ENCODE results near the gene C17orf107.
A peak's percentile ranks its signal among the peaks of the same experiment; 100 is the strongest.

The C17orf107 gene

DNA sequence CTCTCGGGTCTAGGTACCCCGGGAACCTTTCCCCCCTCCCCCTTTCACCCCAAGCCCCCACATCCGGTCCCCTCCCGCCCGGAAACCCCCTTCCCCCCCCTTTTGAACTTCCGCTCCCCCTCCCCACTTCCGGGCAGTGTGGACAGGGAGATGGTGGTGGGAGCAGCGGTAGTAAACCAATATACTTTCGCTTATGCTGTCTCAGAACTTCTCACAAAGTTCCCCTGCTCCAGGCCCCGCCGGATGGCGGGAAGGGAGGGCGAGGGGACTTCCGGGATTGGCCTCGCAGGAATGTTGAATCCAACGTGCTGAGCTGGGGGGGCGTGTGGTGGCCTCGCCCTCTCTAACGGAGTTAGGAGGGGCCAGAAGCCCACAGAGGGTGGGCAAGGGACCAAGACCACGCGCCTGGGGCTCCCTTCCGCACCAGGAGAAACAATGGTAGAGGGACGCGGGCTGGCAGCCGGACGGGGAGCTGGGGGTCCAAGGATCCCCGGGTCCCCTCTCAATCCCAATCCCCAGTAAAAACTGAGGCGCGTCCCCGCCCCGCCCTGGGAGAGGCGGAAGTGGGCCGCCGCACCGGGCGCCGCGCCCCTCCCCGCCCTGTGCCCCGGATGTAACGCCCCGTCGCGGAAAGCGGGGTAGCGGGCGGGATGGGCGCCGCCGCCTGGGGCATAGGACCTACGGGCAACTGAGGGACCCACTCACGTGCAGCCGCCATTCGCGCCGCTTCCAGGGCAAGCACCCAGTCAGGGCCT, 48.3 kb downstream of the C17orf107 start:
- peak overlapping the region; percentile 93 for H3K4me3 ChIP-seq (ENCODE audit: low read depth, low read length)
- TF ChIP-seq, protein P1, sequence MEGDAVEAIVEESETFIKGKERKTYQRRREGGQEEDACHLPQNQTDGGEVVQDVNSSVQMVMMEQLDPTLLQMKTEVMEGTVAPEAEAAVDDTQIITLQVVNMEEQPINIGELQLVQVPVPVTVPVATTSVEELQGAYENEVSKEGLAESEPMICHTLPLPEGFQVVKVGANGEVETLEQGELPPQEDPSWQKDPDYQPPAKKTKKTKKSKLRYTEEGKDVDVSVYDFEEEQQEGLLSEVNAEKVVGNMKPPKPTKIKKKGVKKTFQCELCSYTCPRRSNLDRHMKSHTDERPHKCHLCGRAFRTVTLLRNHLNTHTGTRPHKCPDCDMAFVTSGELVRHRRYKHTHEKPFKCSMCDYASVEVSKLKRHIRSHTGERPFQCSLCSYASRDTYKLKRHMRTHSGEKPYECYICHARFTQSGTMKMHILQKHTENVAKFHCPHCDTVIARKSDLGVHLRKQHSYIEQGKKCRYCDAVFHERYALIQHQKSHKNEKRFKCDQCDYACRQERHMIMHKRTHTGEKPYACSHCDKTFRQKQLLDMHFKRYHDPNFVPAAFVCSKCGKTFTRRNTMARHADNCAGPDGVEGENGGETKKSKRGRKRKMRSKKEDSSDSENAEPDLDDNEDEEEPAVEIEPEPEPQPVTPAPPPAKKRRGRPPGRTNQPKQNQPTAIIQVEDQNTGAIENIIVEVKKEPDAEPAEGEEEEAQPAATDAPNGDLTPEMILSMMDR (IDR thresholded peaks at IDR 0.05; ENCODE audit: low read depth, low read length) = no peak

DNA sequence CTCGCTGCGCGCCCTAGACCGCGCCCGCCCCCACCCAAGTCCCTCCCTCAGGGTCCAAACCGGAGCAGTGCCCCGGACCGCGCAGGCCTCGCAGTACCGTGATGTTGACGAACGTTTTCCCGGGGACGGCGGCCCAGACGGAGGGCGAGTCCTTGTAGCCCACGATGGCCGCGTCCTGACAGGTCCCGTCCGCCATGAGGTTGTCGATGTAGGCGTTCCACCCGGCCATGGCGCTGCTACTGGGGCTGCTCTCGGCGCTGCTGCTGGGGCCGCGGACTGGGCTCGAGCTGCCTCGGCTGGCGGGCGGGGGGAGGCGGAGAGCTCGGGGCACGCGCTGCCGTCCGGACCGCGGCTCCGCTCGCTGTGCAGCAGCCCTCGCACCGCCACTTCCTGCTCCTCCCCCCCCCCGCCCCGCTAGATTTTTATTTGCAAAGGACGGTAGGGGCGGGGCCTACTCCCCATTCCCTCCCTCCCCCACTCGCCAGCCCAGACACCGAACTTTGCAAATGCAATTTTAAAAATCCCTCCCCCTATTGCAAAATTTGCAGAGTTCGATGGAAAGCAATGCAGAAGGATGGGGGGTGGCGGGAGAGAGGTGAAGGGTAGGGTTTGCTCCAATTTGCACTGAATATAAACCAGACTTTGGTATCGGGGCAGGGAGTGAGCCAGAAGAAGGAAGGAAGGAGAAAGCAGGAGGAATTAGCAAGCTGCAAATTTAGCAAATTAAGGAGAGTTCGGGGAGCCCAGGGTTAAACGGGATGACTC, 49.0 kb downstream of the C17orf107 start, which contains the start of gene PFN1:
Gene PFN1, minus strand, starts transcription at position 365 of the 765 bp plus-strand sequence. Its CDS starts 136 bp downstream, at position 229.
- TF ChIP-seq, protein P1 (IDR thresholded peaks at IDR 0.05; ENCODE audit: low read depth, low read length) = no peak
- H3K4me3 ChIP-seq (ENCODE audit: low read depth, low read length) = peak within 1 kb of the TSS; percentile 93

DNA sequence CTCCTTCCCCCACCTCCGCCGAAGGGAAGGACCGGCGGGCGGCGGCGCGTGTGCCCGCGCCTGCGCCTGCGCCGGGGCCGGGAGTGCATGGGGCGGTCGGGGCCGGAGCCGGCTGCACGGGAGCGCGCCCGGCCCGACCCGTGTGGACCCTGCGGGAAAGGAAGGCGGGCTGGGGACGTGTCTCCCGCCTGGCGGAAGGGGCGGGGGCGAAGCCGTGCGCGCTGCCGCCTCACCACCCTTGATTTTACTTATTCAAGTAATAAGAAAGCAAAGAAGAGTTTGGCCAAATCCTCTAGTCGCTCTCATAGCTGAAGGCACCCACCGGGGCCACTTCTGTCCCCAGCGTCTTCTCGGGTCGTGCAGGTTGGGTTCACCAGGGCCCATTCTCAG, 49.6 kb downstream of the C17orf107 start:
- TF ChIP-seq, protein P1 (IDR thresholded peaks at IDR 0.05; ENCODE audit: low read depth, low read length) = no peak
- peak overlapping the region; percentile 93 for H3K4me3 ChIP-seq (ENCODE audit: low read depth, low read length)

DNA sequence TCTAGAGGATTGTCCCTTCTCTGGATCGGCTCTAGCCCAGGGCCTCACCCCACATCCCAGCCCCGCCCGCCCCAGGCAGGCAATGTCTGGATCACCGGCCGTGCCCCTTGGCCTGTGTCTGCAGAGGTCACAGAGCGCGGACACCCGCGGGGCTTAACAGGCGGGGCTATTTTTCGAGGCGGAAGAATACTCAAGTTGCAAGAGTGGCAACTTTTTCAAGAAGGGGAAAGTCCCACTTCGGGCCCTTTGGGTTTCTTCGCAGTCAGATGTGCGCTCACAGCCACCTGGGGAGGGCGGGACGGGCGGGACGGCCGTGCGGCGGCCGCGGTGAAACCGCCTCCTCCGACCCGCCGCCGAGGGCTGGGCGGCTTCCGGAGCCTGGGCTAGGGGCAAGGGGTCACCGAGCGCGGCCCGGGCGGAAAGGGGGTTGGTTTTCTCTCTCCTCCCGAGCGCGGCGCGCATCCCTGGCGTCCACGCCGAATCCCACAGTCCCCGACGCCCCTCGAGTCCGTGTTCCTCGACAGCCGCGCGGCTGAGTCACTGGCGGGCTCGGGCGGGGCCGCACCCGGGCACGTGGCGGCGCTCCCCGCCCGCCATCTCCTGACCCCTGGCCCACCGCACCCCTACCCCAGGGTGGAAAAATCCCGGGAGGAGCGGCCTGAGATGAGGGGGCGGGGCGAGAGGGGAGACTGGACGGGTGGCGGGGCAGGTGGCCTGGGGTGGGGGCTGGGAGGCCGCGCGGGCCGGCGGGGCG, 50.2 kb downstream of the C17orf107 start:
- peak overlapping the region; percentile 93 for H3K4me3 ChIP-seq (ENCODE audit: low read depth, low read length)
- TF ChIP-seq, protein P1 (IDR thresholded peaks at IDR 0.05; ENCODE audit: low read depth, low read length) = no peak

DNA sequence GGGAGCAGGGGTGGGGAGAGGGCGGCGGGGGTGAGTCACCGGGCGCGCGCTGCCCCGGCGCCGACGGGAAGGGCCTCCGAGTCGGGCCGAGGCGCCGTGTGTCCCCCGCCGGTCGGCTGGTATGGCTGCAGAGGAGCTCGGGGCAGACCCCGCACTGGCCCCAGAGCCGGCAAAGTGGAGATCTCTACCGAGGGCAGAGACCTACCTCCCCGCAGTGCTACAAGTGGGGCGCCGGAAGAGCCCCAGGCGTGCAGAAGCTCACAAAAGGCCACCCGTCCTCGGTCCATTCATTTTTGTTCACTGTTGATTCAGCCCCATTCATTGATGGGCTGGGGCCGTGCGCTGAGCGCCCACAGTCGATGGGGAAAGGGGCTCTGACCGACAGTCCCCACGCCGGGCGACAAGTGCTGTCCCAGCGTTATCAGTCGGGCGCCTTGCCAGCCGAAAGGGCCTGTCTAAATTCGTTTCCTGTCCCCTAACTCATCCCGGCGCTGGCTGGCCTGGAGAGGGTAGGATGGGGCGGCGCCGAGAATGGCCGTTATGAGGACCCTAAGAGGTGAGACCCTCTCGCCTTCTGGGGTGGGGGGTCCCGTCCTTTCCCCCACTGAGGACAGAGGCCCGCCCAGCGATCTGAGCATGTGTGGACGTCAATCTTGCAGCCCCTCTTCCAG, 50.9 kb downstream of the C17orf107 start:
- TF ChIP-seq, protein P1 (IDR thresholded peaks at IDR 0.05; ENCODE audit: low read depth, low read length) = no peak
- H3K4me3 ChIP-seq (ENCODE audit: low read depth, low read length) = peak overlapping the region; percentile 41

DNA sequence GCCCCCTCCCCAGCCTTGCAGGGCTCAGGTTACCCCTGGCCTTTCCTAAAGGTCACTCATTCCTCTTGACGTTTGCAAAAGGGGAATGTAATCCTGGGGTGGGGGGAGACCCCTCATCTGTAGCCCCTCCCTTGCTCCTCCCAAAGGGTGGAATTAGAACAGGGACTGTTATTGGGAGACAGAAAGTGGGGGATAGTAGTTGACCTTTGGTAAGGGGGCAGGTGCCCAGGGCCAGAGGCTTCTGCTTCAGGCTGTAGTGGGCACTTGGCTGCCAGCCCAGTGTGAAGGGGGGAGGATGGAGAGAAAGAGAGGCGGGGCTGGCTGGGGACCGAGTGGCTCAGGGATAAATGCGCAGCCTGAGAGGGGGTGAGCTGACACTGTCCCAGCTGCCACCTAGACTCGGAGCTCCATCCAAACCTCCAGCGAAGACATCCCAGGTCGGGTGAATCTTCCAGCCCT, 51.4 kb downstream of the C17orf107 start, which contains the start of gene ENO3:
Gene ENO3, plus strand, starts transcription at position 374 of the 459 bp plus-strand sequence. CDS start 711 bp downstream, outside the sequence.
- H3K4me3 ChIP-seq (ENCODE audit: low read depth, low read length) = peak within 1 kb of the TSS; percentile 41
- TF ChIP-seq, protein P1 (IDR thresholded peaks at IDR 0.05; ENCODE audit: low read depth, low read length) = no peak

Data from WI38 (cell line).